ENCODE results near the gene ARHGAP25.

Gene ARHGAP25

GRCh38 chr2:68832233-68832869, 97.7 kb downstream of the ARHGAP25 start:
- peak overlapping the region; percentile 21 for H3K27ac ChIP-seq (ENCODE audit: poor library complexity, severe bottlenecking)
- DNase-seq (ENCODE audit: low spot score) (no peak), ATAC-seq (ENCODE audit: low read depth) (peak; percentile 78)
- H3K4me1 ChIP-seq (ENCODE audit: insufficient read depth, poor library complexity, severe bottlenecking), result peaks cover 33% of the 10 kb centered on the region
- no peak overlapping the region for H3K4me3 ChIP-seq (ENCODE audit: severe bottlenecking)
- H3K9me3 ChIP-seq (ENCODE audit: severe bottlenecking), result no peaks in the 10 kb centered on the region
- TF ChIP-seq CTCF (IDR thresholded peaks at IDR 0.05; ENCODE audit: poor library complexity, severe bottlenecking), result no peak
- H3K27me3 ChIP-seq (ENCODE audit: insufficient read depth, poor library complexity, severe bottlenecking), result no peaks in the 10 kb centered on the region
- H3K36me3 ChIP-seq (ENCODE audit: low read depth), result no peaks in the 10 kb centered on the region

GRCh38 chr2:68833162-68833561, 98.6 kb downstream of the ARHGAP25 start:
- no peaks in the 10 kb centered on the region for H3K36me3 ChIP-seq (ENCODE audit: low read depth)
- peaks cover 33% of the 10 kb centered on the region for H3K4me1 ChIP-seq (ENCODE audit: insufficient read depth, poor library complexity, severe bottlenecking)
- no peak overlapping the region for H3K4me3 ChIP-seq (ENCODE audit: severe bottlenecking)
- no peaks in the 10 kb centered on the region for H3K9me3 ChIP-seq (ENCODE audit: severe bottlenecking)
- DNase-seq (ENCODE audit: low spot score) (no peak), ATAC-seq (ENCODE audit: low read depth) (no peak)
- H3K27me3 ChIP-seq (ENCODE audit: insufficient read depth, poor library complexity, severe bottlenecking), result no peaks in the 10 kb centered on the region
- H3K27ac ChIP-seq (ENCODE audit: poor library complexity, severe bottlenecking), result peak overlapping the region; percentile 21
- no peak for TF ChIP-seq CTCF (IDR thresholded peaks at IDR 0.05; ENCODE audit: poor library complexity, severe bottlenecking)

GRCh38 chr2:68834737-68835376, 100.2 kb downstream of the ARHGAP25 start:
- Histone ChIP-seq H3K27ac (ENCODE audit: poor library complexity, severe bottlenecking) (no peak overlapping the region), H3K4me1 (ENCODE audit: insufficient read depth, poor library complexity, severe bottlenecking) (peaks cover 19% of the 10 kb centered on the region), H3K9me3 (ENCODE audit: severe bottlenecking) (no peaks in the 10 kb centered on the region), H3K36me3 (ENCODE audit: low read depth) (no peaks in the 10 kb centered on the region), H3K27me3 (ENCODE audit: insufficient read depth, poor library complexity, severe bottlenecking) (no peaks in the 10 kb centered on the region), H3K4me3 (ENCODE audit: severe bottlenecking) (no peak overlapping the region)
- ATAC-seq (ENCODE audit: low read depth) (no peak), DNase-seq (ENCODE audit: low spot score) (no peak)
- no peak for TF ChIP-seq CTCF (IDR thresholded peaks at IDR 0.05; ENCODE audit: poor library complexity, severe bottlenecking)

GRCh38 chr2:68835621-68836020, 101.0 kb downstream of the ARHGAP25 start:
- Histone ChIP-seq H3K9me3 (ENCODE audit: severe bottlenecking) (no peaks in the 10 kb centered on the region), H3K4me1 (ENCODE audit: insufficient read depth, poor library complexity, severe bottlenecking) (peaks cover 17% of the 10 kb centered on the region), H3K27ac (ENCODE audit: poor library complexity, severe bottlenecking) (no peak overlapping the region)

More at GRCh38 chr2:68835621-68836020, 101.0 kb downstream of the ARHGAP25 start:
- Histone ChIP-seq H3K36me3 (ENCODE audit: low read depth) (no peaks in the 10 kb centered on the region), H3K4me3 (ENCODE audit: severe bottlenecking) (no peak overlapping the region), H3K27me3 (ENCODE audit: insufficient read depth, poor library complexity, severe bottlenecking) (no peaks in the 10 kb centered on the region)
- no peak for DNase-seq (ENCODE audit: low spot score)
- no peak for ATAC-seq (ENCODE audit: low read depth)
- TF ChIP-seq CTCF (IDR thresholded peaks at IDR 0.05; ENCODE audit: poor library complexity, severe bottlenecking), result no peak

Data from RWPE2 (cell line).